Activated CD8-positive, alpha-beta T cell treated with anti-CD3 and anti-CD28 coated beads for 36 hours (primary cell): ENCODE results near the gene OAT. TPM values are rescaled to one million over a fixed set of nuclear protein-coding genes. Genes with fewer than 3 reads are reported as not detected.

ENCODE experiments used
- ATAC-seq: fragments of 200-7000 bp; cut with Tn5 transposase; one replicate; pipeline ENCODE4 v1.10.0; 2021; ENCODE audit warnings: mild to moderate bottlenecking, moderate library complexity
- CTCF ChIA-PET: fragments of 350-600 bp; sonication (Branson Sonifier 250); formaldehyde crosslinking; loops from one replicate; lab custom pipeline; 2021; ENCODE audit warnings: antibody characterized with exemption; lab: Charles Lee
- POLR2A ChIA-PET: fragments of 350-600 bp; sonication (Branson Sonifier 250); formaldehyde crosslinking; loops from one replicate; lab custom pipeline; 2021; ENCODE audit warnings: antibody characterized with exemption; lab: Charles Lee
- DNase-seq: peaks from one replicate; pipeline ENCODE4 v3.0.0-alpha.2; 2020
- H3K27ac Mint-ChIP-seq: one replicate; pipeline ENCODE4 v1.8.0; 2021; ENCODE audit warnings: mild to moderate bottlenecking, mixed read lengths
- H3K27me3 Mint-ChIP-seq: one replicate; pipeline ENCODE4 v1.8.0; 2021; ENCODE audit warnings: mixed read lengths
- H3K36me3 Mint-ChIP-seq: one replicate; pipeline ENCODE4 v1.8.0; 2021; ENCODE audit warnings: low read depth, mixed read lengths
- H3K4me1 Mint-ChIP-seq: one replicate; pipeline ENCODE4 v1.8.0; 2021; ENCODE audit warnings: low read depth, mixed read lengths
- H3K4me3 Mint-ChIP-seq: one replicate; pipeline ENCODE4 v1.8.0; 2021; ENCODE audit warnings: mild to moderate bottlenecking, moderate library complexity, mixed read lengths
- H3K9me3 Mint-ChIP-seq: one replicate; pipeline ENCODE4 v1.8.0; 2021; ENCODE audit warnings: mixed read lengths
- CTCF ChIP-seq: fragments of 200-600 bp; IDR thresholded peaks from one replicate; pipeline ENCODE4 v1.8.0; 2022; ENCODE audit warnings: antibody characterized with exemption, mild to moderate bottlenecking
- intact Hi-C: fragments of 100-400 bp; cut with micrococcal nuclease; formaldehyde crosslinking; loops from one replicate; pipeline ENCODE4 v1.10.0; 2022
- total RNA-seq, 2 experiments: library from RNA; stranded (reverse); gene quantifications; one replicate each; pipeline ENCODE4 v1.2.3, GENCODE V29; 2021

The OAT gene
- total RNA-seq, 2 experiments from 2014 or later: 40.2 to 44.3 TPM

DNA sequence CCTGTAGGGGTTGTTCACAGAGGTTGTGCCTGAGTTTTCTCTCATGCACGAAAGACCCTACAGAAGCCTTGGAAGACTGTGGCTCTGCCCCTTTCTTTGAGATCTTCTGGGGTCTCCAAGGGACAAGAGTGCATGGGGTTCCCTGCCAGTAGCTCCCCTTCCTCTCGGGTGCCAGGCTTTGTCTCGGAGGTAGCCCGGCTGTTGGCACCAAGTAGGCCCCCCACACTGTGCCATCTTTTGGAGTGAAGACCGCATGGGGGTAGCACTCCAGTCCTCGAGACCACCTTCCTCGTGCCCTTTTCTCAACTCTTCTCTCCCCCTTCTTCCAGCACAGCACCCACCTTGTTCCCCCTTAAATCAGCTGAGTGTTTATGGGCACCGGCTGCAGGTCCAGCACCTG, 41.6 kb downstream of the OAT start:
- POLR2A ChIA-PET: no interaction called here
- intact Hi-C loops: no loop called here
- Mint-ChIP-seq H3K9me3 (no peaks in the 10 kb centered on the region), H3K27ac (no peak overlapping the region), H3K4me3 (no peak overlapping the region), H3K4me1 (no peaks in the 10 kb centered on the region), H3K27me3 (peaks cover 24% of the 10 kb centered on the region), H3K36me3 (no peaks in the 10 kb centered on the region)
- ATAC-seq (no peak), DNase-seq (no peak)
- no peak for TF ChIP-seq CTCF
- CTCF ChIA-PET: no interaction called here

DNA sequence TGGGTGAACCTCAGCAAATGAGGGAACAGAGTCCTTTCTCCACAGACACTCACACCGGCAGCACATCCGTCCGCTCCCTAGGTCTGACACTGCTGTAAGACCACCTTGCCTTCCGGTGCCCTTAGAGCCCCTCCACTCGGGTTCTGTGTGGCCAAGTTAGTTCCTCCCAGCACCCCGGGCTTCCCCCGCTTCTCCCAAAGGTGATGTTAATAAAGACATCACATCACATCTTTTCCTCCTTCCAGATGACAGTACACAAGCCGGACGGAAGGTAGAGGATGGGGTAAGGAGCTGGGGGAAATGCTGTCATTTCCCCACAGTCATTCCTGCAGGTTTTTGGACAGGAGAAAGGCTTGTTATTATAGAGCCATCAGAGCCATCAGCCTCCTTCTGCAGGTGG, 42.3 kb downstream of the OAT start:
- ATAC-seq: no peak
- DNase-seq: no peak
- H3K27me3 Mint-ChIP-seq: peaks cover 21% of the 10 kb centered on the region
- H3K4me3 Mint-ChIP-seq: no peak overlapping the region
- CTCF ChIA-PET: no interaction called here
- no peaks in the 10 kb centered on the region for H3K4me1 Mint-ChIP-seq
- no peak overlapping the region for H3K27ac Mint-ChIP-seq
- POLR2A ChIA-PET: no interaction called here
- intact Hi-C loops: no loop called here
- no peaks in the 10 kb centered on the region for H3K9me3 Mint-ChIP-seq
- no peak for TF ChIP-seq CTCF
- H3K36me3 Mint-ChIP-seq: no peaks in the 10 kb centered on the region

- ChIA-PET POLR2A (no interaction called here), CTCF (no interaction called here)
- H3K36me3 Mint-ChIP-seq: no peaks in the 10 kb centered on the region
- H3K4me3 Mint-ChIP-seq: no peak overlapping the region
- no peak overlapping the region for H3K27ac Mint-ChIP-seq
- no peaks in the 10 kb centered on the region for H3K4me1 Mint-ChIP-seq
- peaks cover 15% of the 10 kb centered on the region for H3K27me3 Mint-ChIP-seq
- no peak for ATAC-seq
- no peak for TF ChIP-seq CTCF
- no peak for DNase-seq
- intact Hi-C loops: no loop called here
- no peaks in the 10 kb centered on the region for H3K9me3 Mint-ChIP-seq
These were observed 43.0 kb downstream of the OAT start for GRCh38 chr10:124375691-124376090.

GRCh38 chr10:124375353-124375614, 43.4 kb downstream of the OAT start:
- Mint-ChIP-seq H3K36me3 (no peaks in the 10 kb centered on the region), H3K27me3 (peaks cover 12% of the 10 kb centered on the region), H3K4me1 (no peaks in the 10 kb centered on the region), H3K27ac (no peak overlapping the region), H3K4me3 (no peak overlapping the region), H3K9me3 (no peaks in the 10 kb centered on the region)
- intact Hi-C loops: no loop called here
- DNase-seq (no peak), ATAC-seq (no peak)
- ChIA-PET POLR2A (no interaction called here), CTCF (no interaction called here)
- no peak for TF ChIP-seq CTCF

DNA sequence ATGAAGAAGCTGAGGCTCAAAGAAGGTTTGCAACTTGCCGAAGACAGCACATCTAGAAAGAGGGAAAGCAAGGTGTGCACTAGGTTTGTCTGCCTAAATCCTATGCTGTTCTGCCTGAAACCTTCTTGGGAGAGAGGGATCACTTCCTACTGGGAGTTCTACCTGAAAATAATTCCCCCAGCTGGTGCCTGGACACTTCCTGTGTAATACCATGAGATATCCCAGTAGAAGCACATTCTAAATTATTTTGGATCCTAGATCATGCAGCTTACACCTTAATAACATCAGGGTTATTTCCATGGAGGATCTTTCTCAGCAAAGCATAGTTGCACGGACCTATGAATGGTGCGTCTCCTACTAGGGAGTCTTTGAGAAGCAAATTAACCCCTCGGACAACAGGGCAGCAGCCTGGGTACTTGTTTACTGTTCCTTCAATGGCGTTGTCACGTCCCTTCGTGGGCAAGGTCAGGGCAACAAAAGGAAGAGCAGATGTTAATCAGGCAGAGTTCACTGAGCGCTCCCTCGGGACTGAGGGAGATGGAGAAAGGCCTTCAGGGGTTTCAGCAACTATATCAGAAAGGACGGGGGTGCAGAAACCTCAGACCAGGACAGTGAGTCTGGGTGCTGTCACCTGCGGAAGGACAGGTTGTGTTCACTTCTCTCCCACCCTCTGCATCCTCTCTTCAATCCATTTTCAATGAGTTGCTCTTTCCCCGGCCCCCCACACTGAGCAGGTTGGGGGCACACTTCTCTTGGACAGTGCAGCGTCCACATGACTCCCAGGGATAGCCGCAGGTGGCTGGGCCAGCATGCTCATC, 44.0 kb downstream of the OAT start:
- H3K4me1 Mint-ChIP-seq: no peaks in the 10 kb centered on the region
- no peaks in the 10 kb centered on the region for H3K36me3 Mint-ChIP-seq
- no peaks in the 10 kb centered on the region for H3K9me3 Mint-ChIP-seq
- TF ChIP-seq CTCF: no peak
- CTCF ChIA-PET: no interaction called here
- H3K4me3 Mint-ChIP-seq: no peak overlapping the region
- ATAC-seq (no peak), DNase-seq (no peak)
- no peak overlapping the region for H3K27ac Mint-ChIP-seq
- H3K27me3 Mint-ChIP-seq: peaks cover 8% of the 10 kb centered on the region
- POLR2A ChIA-PET: no interaction called here
- intact Hi-C loops: no loop called here
